Measurements from ENCODE around the gene CEP78. TPM values are rescaled to one million over a fixed set of nuclear protein-coding genes. Genes with fewer than 3 reads are reported as not detected.

CEP78 gene
- total RNA-seq, 1 experiment from 2014 or later = 10.1 TPM

- Histone ChIP-seq H3K4me3 (ENCODE audit: low read depth, low read length) (no peak overlapping the region), H3K36me3 (ENCODE audit: control insufficient read depth, insufficient read depth, low read length) (no peaks in the 10 kb centered on the region), H3K9me3 (no peaks in the 10 kb centered on the region), H3K27me3 (replicated peaks; ENCODE audit: control insufficient read depth, insufficient read depth, low read length) (no peaks in the 10 kb centered on the region), H3K4me1 (no peaks in the 10 kb centered on the region)
- CTCF ChIA-PET = no interaction called here
- Mint-ChIP-seq H3K27ac (ENCODE audit: unreplicated experiment) (no peak overlapping the region), H3K36me3 (ENCODE audit: insufficient read depth, unreplicated experiment) (peaks cover 63% of the 10 kb centered on the region), H3K27me3 (ENCODE audit: insufficient read depth, unreplicated experiment) (no peaks in the 10 kb centered on the region), H3K4me3 (ENCODE audit: unreplicated experiment) (no peak overlapping the region), H3K4me1 (ENCODE audit: low read depth, unreplicated experiment) (no peaks in the 10 kb centered on the region), H3K9me3 (ENCODE audit: unreplicated experiment) (no peaks in the 10 kb centered on the region)
- POLR2A ChIA-PET = no interaction called here
- no peak for TF ChIP-seq CTCF (IDR thresholded peaks at IDR 0.05; ENCODE audit: insufficient read depth in 1 of 2, low read depth in 1 of 2, low read length in 1 of 2, severe bottlenecking in 1 of 2, unreplicated experiment in 1 of 2)
- BruUV-seq (replicated peaks) = no TSS peak
- intact Hi-C loops (cut with micrococcal nuclease; ENCODE audit: unreplicated experiment) = no loop called here
- DNase-seq = no peak
Measured at GRCh38 chr9:78316166-78316892, 80.5 kb downstream of the CEP78 start.

DNA sequence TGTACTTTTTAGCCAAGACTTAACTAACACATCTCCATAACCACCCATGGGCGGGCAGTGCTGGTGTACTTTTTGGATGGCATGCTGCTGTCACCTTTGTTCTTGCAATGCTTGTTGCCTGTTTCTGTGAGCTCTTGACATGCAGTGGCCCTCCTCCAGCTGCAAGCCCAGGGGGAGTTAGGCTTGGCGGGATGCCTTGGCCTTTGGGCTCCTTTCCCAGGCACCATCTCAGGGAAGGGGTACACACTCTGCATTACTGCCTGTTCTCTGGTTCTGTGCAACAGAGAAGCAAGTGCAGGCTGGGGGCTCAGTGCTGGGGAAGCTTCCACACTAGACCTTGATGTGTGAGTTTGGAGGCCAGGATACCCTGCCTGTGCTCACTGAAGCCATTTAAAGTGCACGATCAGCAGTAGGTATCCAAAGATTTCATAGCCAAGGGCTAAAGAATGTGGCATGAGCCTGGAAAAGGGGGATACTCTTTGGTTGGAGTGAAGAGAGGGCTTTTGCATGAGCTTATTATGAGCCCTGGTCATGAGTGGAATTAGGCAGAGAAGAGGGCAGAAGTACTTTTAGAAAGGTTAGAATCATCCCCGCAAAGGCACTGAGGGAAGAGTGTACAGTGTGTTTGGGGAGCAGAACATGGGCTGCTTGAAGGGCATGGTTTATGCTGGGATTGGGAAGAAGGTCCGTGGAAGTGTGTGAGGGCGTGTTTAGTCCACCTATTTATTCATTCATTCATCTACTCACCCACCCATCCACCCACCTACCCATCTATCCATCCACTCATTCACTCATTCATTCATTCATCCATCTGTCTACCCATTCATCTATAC is 83.5 kb downstream of the CEP78 start:
- no peaks in the 10 kb centered on the region for H3K9me3 Mint-ChIP-seq (ENCODE audit: unreplicated experiment)
- no peaks in the 10 kb centered on the region for H3K4me1 Mint-ChIP-seq (ENCODE audit: low read depth, unreplicated experiment)
- H3K4me3 ChIP-seq (ENCODE audit: low read depth, low read length) = no peak overlapping the region
- no peaks in the 10 kb centered on the region for H3K36me3 ChIP-seq (ENCODE audit: control insufficient read depth, insufficient read depth, low read length)
- TF ChIP-seq CTCF (IDR thresholded peaks at IDR 0.05; ENCODE audit: insufficient read depth in 1 of 2, low read depth in 1 of 2, low read length in 1 of 2, severe bottlenecking in 1 of 2, unreplicated experiment in 1 of 2) = no peak
- no peak overlapping the region for H3K4me3 Mint-ChIP-seq (ENCODE audit: unreplicated experiment)
- no peak overlapping the region for H3K27ac Mint-ChIP-seq (ENCODE audit: unreplicated experiment)
- no peaks in the 10 kb centered on the region for H3K9me3 ChIP-seq
- no peaks in the 10 kb centered on the region for H3K27me3 Mint-ChIP-seq (ENCODE audit: insufficient read depth, unreplicated experiment)
- CTCF ChIA-PET = no interaction called here
- POLR2A ChIA-PET = no interaction called here
- no peaks in the 10 kb centered on the region for H3K27me3 ChIP-seq (replicated peaks; ENCODE audit: control insufficient read depth, insufficient read depth, low read length)
- no peak for DNase-seq
- H3K4me1 ChIP-seq = no peaks in the 10 kb centered on the region
- H3K36me3 Mint-ChIP-seq (ENCODE audit: insufficient read depth, unreplicated experiment) = peaks cover 61% of the 10 kb centered on the region
- intact Hi-C loops (cut with micrococcal nuclease; ENCODE audit: unreplicated experiment) = no loop called here
- no TSS peak for BruUV-seq (replicated peaks)

DNA sequence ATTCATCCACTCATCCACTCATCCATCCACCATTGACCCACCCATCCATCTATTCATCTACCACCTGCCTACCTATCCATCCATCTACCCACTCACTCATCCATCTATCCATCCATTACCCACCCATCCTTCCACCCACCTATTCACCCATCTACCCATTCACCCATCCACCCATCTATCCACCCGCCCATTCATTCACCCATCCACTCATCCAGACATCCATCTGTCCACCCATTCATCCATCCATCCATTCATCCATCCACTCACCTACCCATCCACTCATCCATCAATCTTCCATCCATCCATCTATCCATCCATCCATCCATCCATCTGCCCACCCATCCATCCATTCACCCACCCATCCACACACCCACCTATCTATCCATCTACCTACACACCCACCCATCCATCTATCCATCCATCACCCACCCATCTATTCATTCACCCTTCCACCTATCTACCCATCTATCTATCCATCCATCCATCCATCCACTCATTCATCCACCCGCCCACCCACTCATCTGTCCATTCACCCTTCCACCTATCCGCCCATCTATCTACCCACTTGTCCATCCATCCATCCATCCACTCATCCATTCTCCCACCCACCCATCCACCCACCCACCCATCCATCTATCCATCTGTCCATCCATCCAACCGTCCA is 84.3 kb downstream of the CEP78 start:
- H3K4me1 ChIP-seq = no peaks in the 10 kb centered on the region
- H3K27me3 ChIP-seq (replicated peaks; ENCODE audit: control insufficient read depth, insufficient read depth, low read length) = no peaks in the 10 kb centered on the region
- intact Hi-C loops (cut with micrococcal nuclease; ENCODE audit: unreplicated experiment) = no loop called here
- BruUV-seq (replicated peaks) = no TSS peak
- DNase-seq = no peak
- no peak overlapping the region for H3K27ac Mint-ChIP-seq (ENCODE audit: unreplicated experiment)
- no peaks in the 10 kb centered on the region for H3K36me3 ChIP-seq (ENCODE audit: control insufficient read depth, insufficient read depth, low read length)
- no peaks in the 10 kb centered on the region for H3K27me3 Mint-ChIP-seq (ENCODE audit: insufficient read depth, unreplicated experiment)
- TF ChIP-seq CTCF (IDR thresholded peaks at IDR 0.05; ENCODE audit: insufficient read depth in 1 of 2, low read depth in 1 of 2, low read length in 1 of 2, severe bottlenecking in 1 of 2, unreplicated experiment in 1 of 2) = no peak
- H3K4me1 Mint-ChIP-seq (ENCODE audit: low read depth, unreplicated experiment) = no peaks in the 10 kb centered on the region
- no peak overlapping the region for H3K4me3 Mint-ChIP-seq (ENCODE audit: unreplicated experiment)
- no peak overlapping the region for H3K4me3 ChIP-seq (ENCODE audit: low read depth, low read length)
- no peaks in the 10 kb centered on the region for H3K9me3 Mint-ChIP-seq (ENCODE audit: unreplicated experiment)
- ChIA-PET POLR2A (no interaction called here), CTCF (no interaction called here)
- peaks cover 60% of the 10 kb centered on the region for H3K36me3 Mint-ChIP-seq (ENCODE audit: insufficient read depth, unreplicated experiment)
- no peaks in the 10 kb centered on the region for H3K9me3 ChIP-seq

Measured in Caco-2 (cell line).